T-cell (primary cell): Measurements from ENCODE around the gene PALD1. TPM values are rescaled to one million over a fixed set of nuclear protein-coding genes. Genes with fewer than 3 reads are reported as not detected.
"Not testable (repeated sequence)": the region's sequence is repeated elsewhere in the genome, so short reads cannot be mapped to it uniquely, and the experiment has no call there.

ENCODE experiments used
- ATAC-seq, 4 experiments: fragments of 200-7000 bp in 3 of 4; fragments of 150-1000 bp in 1 of 4; cut with Tn5 transposase; replicated peaks in 1 of 4; 1 replicate in 3 of 4; 2 replicates in 1 of 4; pipeline ENCODE4 v1.10.0; 2021; ENCODE audit warnings: moderate library complexity in 3 of 4, mild to moderate bottlenecking in 2 of 4, moderate number of reproducible peaks in 1 of 4
- CTCF ChIA-PET, 2 donors: fragments of 300-600 bp; sonication (Branson Sonifier 250); formaldehyde crosslinking; loops; one replicate each; lab custom pipeline; 2022; ENCODE audit warnings: antibody characterized with exemption in 2 of 2; lab: Charles Lee
- POLR2A ChIA-PET, 2 donors: fragments of 300-600 bp; sonication (Branson Sonifier 250); formaldehyde crosslinking; loops; one replicate each; lab custom pipeline; 2022; ENCODE audit warnings: antibody characterized with exemption in 2 of 2; lab: Charles Lee
- DNase-seq, 35 experiments: peaks; one replicate each; pipeline versions ENCODE4 v3.0.0 to v3.0.0-alpha.2; 2013 to 2023
- H3K27ac ChIP-seq: one replicate; pipeline ENCODE4 v1.5.1; 2013; ENCODE audit warnings: low read length
- H3K27me3 ChIP-seq, 2 experiments: replicated peaks in 1 of 2; 1 replicate in 1 of 2; 2 replicates in 1 of 2; pipeline versions ENCODE4 v1.6.1 to v1.7.0; 2013; ENCODE audit warnings: low read length in 1 of 2, mixed read lengths in 1 of 2; ENCODE audit not compliant: control insufficient read depth in 2 of 2, insufficient read depth in 2 of 2; ENCODE audit errors: extremely low read depth in 1 of 2
- H3K36me3 ChIP-seq, 2 donors: 1 replicate in 1 of 2; 2 replicates in 1 of 2; pipeline versions ENCODE4 v1.6.1 to v1.7.0; 2013; ENCODE audit warnings: low read length in 1 of 2; ENCODE audit not compliant: control insufficient read depth in 2 of 2, insufficient read depth in 1 of 2; ENCODE audit errors: extremely low read depth in 1 of 2
- H3K4me1 ChIP-seq, 2 experiments: 1 replicate in 1 of 2; 2 replicates in 1 of 2; pipeline versions ENCODE4 v1.6.1 to v1.7.0; 2013; ENCODE audit warnings: low read length in 2 of 2, mixed read lengths in 1 of 2; ENCODE audit not compliant: insufficient read depth in 2 of 2, control insufficient read depth in 1 of 2; ENCODE audit errors: extremely low read depth in 1 of 2
- H3K4me3 ChIP-seq, 2 donors: 1 replicate in 1 of 2; 2 replicates in 1 of 2; pipeline versions ENCODE4 v1.5.1 to v1.7.0; 2013; ENCODE audit warnings: mild to moderate bottlenecking in 2 of 2, low read length in 1 of 2, moderate library complexity in 1 of 2; ENCODE audit not compliant: control insufficient read depth in 1 of 2; ENCODE audit errors: extremely low read depth in 1 of 2
- H3K9me3 ChIP-seq: 2 replicates; pipeline ENCODE4 v1.7.0; 2013
- H3K27ac Mint-ChIP-seq, 2 donors: one replicate each; pipeline ENCODE4 v1.8.0; 2020 to 2021; ENCODE audit warnings: mild to moderate bottlenecking in 2 of 2, mixed read lengths in 2 of 2
- H3K27me3 Mint-ChIP-seq, 2 donors: one replicate each; pipeline ENCODE4 v1.8.0; 2021 to 2022; ENCODE audit warnings: mixed read lengths in 2 of 2
- H3K36me3 Mint-ChIP-seq: one replicate; pipeline ENCODE4 v1.8.0; 2021; ENCODE audit warnings: mixed read lengths
- H3K4me1 Mint-ChIP-seq, 3 donors: one replicate each; pipeline ENCODE4 v1.8.0; 2020 to 2022; ENCODE audit warnings: mixed read lengths in 3 of 3, mild to moderate bottlenecking in 1 of 3
- H3K4me3 Mint-ChIP-seq, 3 donors: one replicate each; pipeline ENCODE4 v1.8.0; 2020 to 2022; ENCODE audit warnings: mild to moderate bottlenecking in 3 of 3, mixed read lengths in 3 of 3, moderate library complexity in 3 of 3
- H3K9me3 Mint-ChIP-seq, 3 donors: one replicate each; pipeline ENCODE4 v1.8.0; 2020 to 2022; ENCODE audit warnings: mixed read lengths in 3 of 3
- WGBS: methylation state at CpG from one replicate; pipeline ENCODE4 v1.1.5; 2013; ENCODE audit warnings: missing lambda C conversion rate; ENCODE audit not compliant: insufficient coverage; 5-methylcytosine and 5-hydroxymethylcytosine counted together
- total RNA-seq, 35 experiments: library from RNA in 6 of 35; stranded (reverse) in 6 of 35; fragments of 120-200 nt in 1 of 35; gene quantifications; one replicate each; pipeline versions ENCODE4 v1.2.1 to v1.2.4 and lab custom pipeline; 2013 to 2026

PALD1 gene
- total RNA-seq, 5 donors from 2014 or later (not counting 1 experiment from before 2014, with no cell fraction given) = 0.10 to 0.38 (median 0.13) TPM

DNA sequence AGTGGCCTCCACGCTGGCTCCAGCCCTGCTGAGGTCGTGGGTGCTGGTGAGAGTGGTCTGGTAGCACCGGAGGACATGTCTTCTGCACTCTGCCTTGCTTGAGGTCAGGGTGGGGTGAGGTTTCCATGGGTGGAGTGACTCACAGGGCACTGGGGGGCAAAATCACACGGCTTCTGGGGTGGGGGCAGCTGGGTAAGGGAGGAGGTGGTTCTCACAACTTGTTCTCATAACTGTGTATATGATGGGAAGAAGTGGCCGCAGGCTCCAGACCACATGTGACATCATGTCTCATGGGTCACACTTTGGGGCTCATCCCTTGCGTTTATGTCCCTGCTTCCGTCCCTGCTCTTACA lies 124.9 kb downstream of the PALD1 start:
- Histone ChIP-seq H3K9me3 (no peaks in the 10 kb centered on the region), H3K36me3 (peaks cover 6 to 25% of the 10 kb centered on the region in 2 donors), H3K4me1 (peaks cover 14 to 71% of the 10 kb centered on the region in 2 experiments), H3K4me3 (peak overlapping the region in 1 of 2 donors; percentile 86), H3K27me3 (no peaks in the 10 kb centered on the region), H3K27ac (peak overlapping the region; percentile 84)
- no peaks in the 10 kb centered on the region for H3K27me3 Mint-ChIP-seq
- WGBS = 54% methylated on average over 5 of the region's 7 CpGs
- H3K27ac Mint-ChIP-seq = peak overlapping the region; percentile 93 to 99
- H3K4me1 Mint-ChIP-seq = peaks cover 50 to 63% (median 59%) of the 10 kb centered on the region in 3 donors
- ChIA-PET POLR2A (no interaction called here), CTCF (no interaction called here)
- peak overlapping the region; percentile 88 to 96 (median 91) for H3K4me3 Mint-ChIP-seq
- DNase-seq (peak in 31 of 35 experiments; percentile 12 to 68 (median 44)), ATAC-seq (peak in 2 of 4 experiments; percentile 2)
- H3K36me3 Mint-ChIP-seq = peaks cover 11% of the 10 kb centered on the region
- H3K9me3 Mint-ChIP-seq = peaks cover 0 to 4% (median 4%) of the 10 kb centered on the region in 3 donors

DNA sequence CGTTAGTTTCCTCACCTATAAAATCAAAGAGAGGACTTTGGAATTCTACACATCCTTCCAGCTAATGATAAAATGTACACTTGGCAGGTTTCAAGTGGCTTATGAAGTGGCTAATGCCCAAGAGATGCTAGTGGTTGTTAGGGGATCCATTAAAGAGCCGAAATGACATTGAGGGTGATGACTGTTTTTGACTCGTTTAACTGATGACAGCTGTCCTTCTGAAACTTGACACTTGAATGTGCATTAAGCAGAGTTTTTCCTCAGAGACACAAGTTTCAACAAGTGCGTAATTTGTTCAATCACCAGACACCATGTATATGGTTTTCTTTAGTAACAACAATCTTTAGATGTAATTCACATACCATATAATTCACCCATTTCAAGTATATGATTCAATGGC lies 125.5 kb downstream of the PALD1 start:
- H3K27me3 ChIP-seq = no peaks in the 10 kb centered on the region
- DNase-seq = peak in 1 of 35 experiments; percentile 17
- ChIA-PET POLR2A (no interaction called here), CTCF (no interaction called here)
- Mint-ChIP-seq H3K27me3 (no peaks in the 10 kb centered on the region), H3K4me3 (peak overlapping the region in 2 of 3 donors; percentile 91 to 96), H3K27ac (peak overlapping the region; percentile 93 to 99), H3K4me1 (peaks cover 50 to 59% (median 55%) of the 10 kb centered on the region in 3 donors), H3K36me3 (peaks cover 5% of the 10 kb centered on the region), H3K9me3 (peaks cover 0 to 4% (median 4%) of the 10 kb centered on the region in 3 donors)
- H3K27ac ChIP-seq = peak overlapping the region; percentile 84
- H3K4me3 ChIP-seq = no peak overlapping the region
- WGBS = 73% methylated on average over 2 of the region's 4 CpGs
- peaks cover 14 to 67% of the 10 kb centered on the region in 2 experiments for H3K4me1 ChIP-seq
- H3K36me3 ChIP-seq = peaks cover 0 to 18% of the 10 kb centered on the region in 2 donors
- no peak for ATAC-seq
- H3K9me3 ChIP-seq = no peaks in the 10 kb centered on the region

- Mint-ChIP-seq H3K27me3 (no peaks in the 10 kb centered on the region), H3K9me3 (peaks cover 0 to 4% (median 4%) of the 10 kb centered on the region in 3 donors), H3K4me1 (peaks cover 45 to 54% (median 54%) of the 10 kb centered on the region in 3 donors), H3K27ac (no peak overlapping the region), H3K4me3 (no peak overlapping the region), H3K36me3 (no peaks in the 10 kb centered on the region)
- H3K9me3 ChIP-seq = no peaks in the 10 kb centered on the region
- peaks cover 14 to 67% of the 10 kb centered on the region in 2 experiments for H3K4me1 ChIP-seq
- H3K4me3 ChIP-seq = no peak overlapping the region
- ChIA-PET CTCF (interaction anchor here in 1 of 2 donors (0.6 kb wide), 1 partner anchor 26 kb away, joined by 4 read pairs; no protein-coding TSS in a partner anchor), POLR2A (no interaction called here)
- H3K27ac ChIP-seq = no peak overlapping the region
- ATAC-seq (no peak), DNase-seq (no peak)
- no CpG with 5 or more reads among the region's 2 CpGs for WGBS
- no peaks in the 10 kb centered on the region for H3K27me3 ChIP-seq
- peaks cover 0 to 8% of the 10 kb centered on the region in 2 donors for H3K36me3 ChIP-seq
These were observed 126.6 kb downstream of the PALD1 start for GRCh38 chr10:70605161-70605560.

DNA sequence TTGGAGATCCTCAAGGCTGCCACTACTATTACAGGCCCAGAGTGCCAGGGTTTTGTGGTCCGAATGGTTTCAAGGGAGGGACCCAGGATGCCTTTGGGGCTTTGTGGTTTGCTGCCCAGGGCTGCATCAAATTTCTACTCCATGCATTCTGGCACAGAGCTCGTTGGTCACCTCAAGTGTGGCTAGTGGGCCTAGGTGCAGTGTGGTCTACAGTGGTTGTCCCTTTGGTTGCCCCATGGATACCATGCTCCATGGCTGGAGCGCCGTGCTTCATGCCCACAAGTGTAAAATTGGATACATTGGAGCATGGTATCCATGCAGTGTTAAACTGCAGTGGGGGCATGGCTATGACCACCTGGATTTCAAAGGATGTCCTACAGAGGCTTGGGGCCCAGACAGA lies 129.4 kb downstream of the PALD1 start:
- ChIA-PET POLR2A (no interaction called here), CTCF (interaction anchor here in 1 of 2 donors (0.6 kb wide), 1 partner anchor 1200 kb away, joined by 3 read pairs; no protein-coding TSS in a partner anchor)
- Histone ChIP-seq H3K4me1 (peaks cover 8 to 45% of the 10 kb centered on the region in 2 experiments), H3K9me3 (no peaks in the 10 kb centered on the region), H3K27ac (peak overlapping the region; percentile 32), H3K36me3 (no peaks in the 10 kb centered on the region), H3K27me3 (no peaks in the 10 kb centered on the region), H3K4me3 (no peak overlapping the region)
- no peak for DNase-seq
- Mint-ChIP-seq H3K4me3 (no peak overlapping the region), H3K4me1 (peaks cover 32 to 44% (median 37%) of the 10 kb centered on the region in 3 donors), H3K27me3 (no peaks in the 10 kb centered on the region), H3K27ac (no peak overlapping the region), H3K36me3 (no peaks in the 10 kb centered on the region), H3K9me3 (peaks cover 0 to 4% (median 4%) of the 10 kb centered on the region in 3 donors)
- WGBS = 69% methylated on average over 2 of the region's 4 CpGs
- no peak for ATAC-seq

DNA sequence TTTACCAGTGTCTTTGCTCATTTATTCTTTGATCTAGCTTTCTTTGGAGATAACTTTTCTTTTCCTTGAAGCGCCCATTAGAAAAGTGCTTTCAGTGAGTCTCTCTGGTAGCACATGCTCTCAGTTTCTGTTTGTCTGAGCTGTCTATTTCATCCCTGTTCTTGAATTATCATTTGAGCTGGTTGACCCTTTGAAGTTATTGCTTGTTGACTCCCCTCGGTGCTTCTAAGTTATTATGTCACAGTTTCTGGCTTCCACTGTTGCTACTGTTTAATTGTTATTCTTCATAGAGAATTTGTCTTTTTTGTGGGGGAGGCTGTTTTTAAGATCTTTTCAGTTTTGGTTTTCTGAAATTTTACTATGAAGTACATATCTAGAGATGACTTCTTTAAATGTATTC lies 135.4 kb downstream of the PALD1 start:
- Mint-ChIP-seq H3K9me3 (no peaks in the 10 kb centered on the region), H3K27me3 (peaks cover 0 to 3% of the 10 kb centered on the region in 2 donors), H3K4me1 (peaks cover 34 to 52% (median 35%) of the 10 kb centered on the region in 3 donors), H3K4me3 (no peak overlapping the region), H3K36me3 (no peaks in the 10 kb centered on the region), H3K27ac (peak overlapping the region in 1 of 2 donors; percentile 17)
- no peak overlapping the region for H3K4me3 ChIP-seq
- no peaks in the 10 kb centered on the region for H3K27me3 ChIP-seq
- H3K9me3 ChIP-seq = no peaks in the 10 kb centered on the region
- no peak overlapping the region for H3K27ac ChIP-seq
- POLR2A ChIA-PET = no interaction called here
- no peaks in the 10 kb centered on the region for H3K36me3 ChIP-seq
- no CpG with 5 or more reads among the region's 2 CpGs for WGBS
- DNase-seq = peak in 1 of 35 experiments; percentile 21
- CTCF ChIA-PET = interaction anchor here in 1 of 2 donors (0.6 kb wide), 1 partner anchor 16 kb away, joined by 8 read pairs; no protein-coding TSS in a partner anchor
- ATAC-seq = peak in 1 of 4 experiments; percentile 67
- H3K4me1 ChIP-seq = peaks cover 2 to 46% of the 10 kb centered on the region in 2 experiments

DNA sequence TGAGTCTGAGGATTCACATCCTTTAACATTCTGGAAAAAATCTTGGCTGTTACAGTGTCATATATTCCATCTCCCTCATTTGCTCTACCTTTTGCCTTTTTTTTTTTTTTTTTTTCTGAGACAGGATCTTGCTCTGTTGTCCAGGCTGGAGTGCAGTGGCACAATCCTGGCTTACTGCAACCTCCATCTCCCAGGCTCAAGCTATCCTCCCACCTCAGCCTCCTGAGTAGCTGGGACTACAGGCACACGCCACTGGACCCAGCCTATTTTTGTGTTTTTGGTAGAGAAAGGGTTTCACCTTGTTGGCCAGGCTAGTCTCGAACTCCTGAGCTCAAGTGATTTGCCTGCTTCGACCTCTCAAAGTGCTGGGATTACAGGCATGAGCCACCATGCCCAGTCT lies 135.8 kb downstream of the PALD1 start:
- ATAC-seq, H3K4me3 Mint-ChIP-seq, DNase-seq, H3K36me3 Mint-ChIP-seq, H3K9me3 Mint-ChIP-seq, H3K27ac Mint-ChIP-seq, H3K27ac ChIP-seq, H3K27me3 ChIP-seq, H3K9me3 ChIP-seq, CTCF ChIA-PET, POLR2A ChIA-PET, H3K36me3 ChIP-seq, H3K4me3 ChIP-seq, H3K27me3 Mint-ChIP-seq: not testable (repeated sequence)
- peaks cover 2 to 42% of the 10 kb centered on the region in 2 experiments for H3K4me1 ChIP-seq
- peaks cover 34 to 57% (median 36%) of the 10 kb centered on the region in 3 donors for H3K4me1 Mint-ChIP-seq
- WGBS = 100% methylated on average over 2 of the region's 3 CpGs
